Uterus (tissue), 4 donors: ENCODE results near the gene RABGAP1L. TPM values are rescaled to one million over a fixed set of nuclear protein-coding genes. Genes with fewer than 3 reads are reported as not detected.
"Not testable (repeated sequence)": the region's sequence is repeated elsewhere in the genome, so short reads cannot be mapped to it uniquely, and the experiment has no call there.

Experiments
- DNase-seq, 2 donors: peaks; one replicate each; pipeline ENCODE4 v3.0.0-alpha.2; 2019 to 2020
- H3K27ac ChIP-seq, 2 donors: fragments of 200-600 bp; sonication (generic); 1 replicate in 1 of 2; 2 replicates in 1 of 2; pipeline ENCODE4 v1.5.1; 2016 to 2018
- H3K27me3 ChIP-seq, 2 donors: fragments of 200-600 bp; sonication (generic); one replicate each; pipeline ENCODE4 v1.5.1; 2018 to 2019; ENCODE audit warnings: control low read depth in 1 of 2
- H3K36me3 ChIP-seq, 2 donors: fragments of 200-600 bp; sonication (generic); one replicate each; pipeline ENCODE4 v1.5.1; 2019; ENCODE audit warnings: control low read depth in 1 of 2
- H3K4me1 ChIP-seq, 2 donors: fragments of 200-600 bp; sonication (generic); one replicate each; pipeline ENCODE4 v1.5.1; 2018 to 2019; ENCODE audit warnings: control low read depth in 1 of 2
- H3K4me3 ChIP-seq, 2 donors: fragments of 200-600 bp; sonication (generic); 1 replicate in 1 of 2; 2 replicates in 1 of 2; pipeline ENCODE4 v1.5.1; 2018 to 2019; ENCODE audit warnings: mild to moderate bottlenecking in 1 of 2
- H3K9me3 ChIP-seq, 2 donors: fragments of 200-600 bp; sonication (generic); one replicate each; pipeline ENCODE4 v1.5.1; 2019; ENCODE audit warnings: control low read depth in 1 of 2
- POLR2A ChIP-seq, 2 donors: fragments of 450-650 bp; IDR thresholded peaks; one replicate each; pipeline ENCODE4 v1.6.1; 2016; ENCODE audit warnings: antibody characterized with exemption in 2 of 2, mild to moderate bottlenecking in 1 of 2, moderate library complexity in 1 of 2
- intact Hi-C: fragments of 100-400 bp; cut with DNase I; formaldehyde crosslinking; loops from one replicate; pipeline ENCODE4 v1.15.1; 2023; ENCODE audit warnings: low total_unique reads
- total RNA-seq, 4 donors: library from RNA; depleted of rRNA in 3 of 4; stranded (reverse); fragments of >200 nt in 3 of 4; gene quantifications; one replicate each; pipeline versions ENCODE4 v1.1.0 to v1.2.4, GENCODE V29; 2014 to 2023
- TF ChIP-seq, protein P1 (sequence below), 4 experiments: fragments of 200-600 bp in 2 of 4; fragments of 450-650 bp in 2 of 4; sonication (generic) in 2 of 4; IDR thresholded peaks; one replicate each; pipeline ENCODE4 v1.5.1; 2016 to 2019; ENCODE audit warnings: antibody characterized with exemption in 4 of 4, mild to moderate bottlenecking in 2 of 4, moderate library complexity in 1 of 4
- donor health status: DM: yes; HTN: yes; CAD: no.

Gene RABGAP1L
- total RNA-seq, 4 donors from 2014 or later: 19.1 to 93.7 (median 35.1) TPM

DNA sequence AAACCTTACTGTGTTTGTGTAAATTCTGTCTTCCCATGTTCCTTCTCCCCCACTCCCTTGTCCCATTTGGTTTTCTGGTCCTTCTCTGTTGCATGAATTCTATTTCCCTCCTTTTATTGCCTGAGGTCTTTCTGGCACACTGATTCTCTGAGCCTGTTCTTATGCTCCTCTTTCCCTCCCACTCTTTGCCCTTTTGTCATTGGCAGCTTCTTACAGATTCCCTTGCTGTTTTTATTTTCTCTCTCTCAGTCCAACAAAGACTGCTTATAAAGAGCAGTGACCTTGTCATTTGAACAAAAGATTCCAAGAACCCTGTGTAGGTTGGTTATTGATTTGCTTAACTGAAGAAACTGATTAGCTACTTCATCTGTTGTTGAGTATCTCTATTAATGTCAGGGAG is 338.2 kb downstream of the RABGAP1L start:
- DNase-seq: no peak
- no peak overlapping the region for H3K27ac ChIP-seq
- TF ChIP-seq, protein P1, sequence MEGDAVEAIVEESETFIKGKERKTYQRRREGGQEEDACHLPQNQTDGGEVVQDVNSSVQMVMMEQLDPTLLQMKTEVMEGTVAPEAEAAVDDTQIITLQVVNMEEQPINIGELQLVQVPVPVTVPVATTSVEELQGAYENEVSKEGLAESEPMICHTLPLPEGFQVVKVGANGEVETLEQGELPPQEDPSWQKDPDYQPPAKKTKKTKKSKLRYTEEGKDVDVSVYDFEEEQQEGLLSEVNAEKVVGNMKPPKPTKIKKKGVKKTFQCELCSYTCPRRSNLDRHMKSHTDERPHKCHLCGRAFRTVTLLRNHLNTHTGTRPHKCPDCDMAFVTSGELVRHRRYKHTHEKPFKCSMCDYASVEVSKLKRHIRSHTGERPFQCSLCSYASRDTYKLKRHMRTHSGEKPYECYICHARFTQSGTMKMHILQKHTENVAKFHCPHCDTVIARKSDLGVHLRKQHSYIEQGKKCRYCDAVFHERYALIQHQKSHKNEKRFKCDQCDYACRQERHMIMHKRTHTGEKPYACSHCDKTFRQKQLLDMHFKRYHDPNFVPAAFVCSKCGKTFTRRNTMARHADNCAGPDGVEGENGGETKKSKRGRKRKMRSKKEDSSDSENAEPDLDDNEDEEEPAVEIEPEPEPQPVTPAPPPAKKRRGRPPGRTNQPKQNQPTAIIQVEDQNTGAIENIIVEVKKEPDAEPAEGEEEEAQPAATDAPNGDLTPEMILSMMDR (IDR thresholded peaks at IDR 0.05): no peak
- no peak for TF ChIP-seq POLR2A (IDR thresholded peaks at IDR 0.05)
- H3K4me1 ChIP-seq: no peaks in the 10 kb centered on the region
- no peak overlapping the region for H3K4me3 ChIP-seq
- no peaks in the 10 kb centered on the region for H3K27me3 ChIP-seq
- no peaks in the 10 kb centered on the region for H3K36me3 ChIP-seq
- no peaks in the 10 kb centered on the region for H3K9me3 ChIP-seq
- intact Hi-C loops: no loop called here

DNA sequence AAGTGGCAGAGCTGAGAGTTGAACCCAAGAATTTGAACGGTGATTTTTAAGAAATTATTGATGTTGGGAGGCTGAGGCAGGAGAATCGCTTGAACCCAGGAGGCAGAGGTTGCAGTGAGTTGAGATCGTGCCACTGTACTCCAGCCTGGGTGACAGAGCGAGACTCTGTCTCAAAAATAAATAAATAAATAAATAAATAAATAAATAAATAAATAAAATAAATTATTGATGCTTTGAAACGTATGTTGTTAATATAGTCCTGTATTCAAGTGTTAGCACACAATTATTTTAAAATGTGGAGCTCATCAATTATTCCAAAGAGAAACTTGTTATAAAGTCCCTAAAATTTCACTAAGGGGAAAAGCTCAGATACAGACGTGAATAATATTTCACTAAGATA is 357.4 kb downstream of the RABGAP1L start:
- H3K4me3 ChIP-seq, H3K36me3 ChIP-seq, intact Hi-C loops, H3K4me1 ChIP-seq, H3K27me3 ChIP-seq, H3K9me3 ChIP-seq, DNase-seq, H3K27ac ChIP-seq: not testable (repeated sequence)

DNA sequence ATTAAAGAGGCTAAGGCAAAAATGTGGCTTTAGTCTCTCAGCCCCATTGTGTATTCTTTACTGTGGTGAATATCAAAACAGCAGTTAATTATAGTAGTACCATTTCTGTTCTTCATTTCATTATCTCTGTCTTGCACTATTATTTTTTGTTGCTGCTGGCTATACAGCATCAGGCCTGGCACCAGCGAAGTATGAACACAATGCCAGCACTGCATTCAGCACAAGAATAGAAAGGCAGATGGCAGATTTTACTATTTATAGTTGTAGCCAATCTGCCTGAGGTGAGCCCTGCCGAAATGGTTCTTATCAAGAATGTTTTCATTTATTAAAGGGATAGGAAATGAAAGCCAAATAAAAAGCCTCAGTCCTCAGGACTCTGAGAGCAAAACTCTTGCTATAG is 360.5 kb downstream of the RABGAP1L start:
- no peak for TF ChIP-seq POLR2A (IDR thresholded peaks at IDR 0.05)
- TF ChIP-seq, protein P1 (IDR thresholded peaks at IDR 0.05): no peak
- Histone ChIP-seq H3K9me3 (no peaks in the 10 kb centered on the region), H3K27ac (no peak overlapping the region), H3K4me1 (no peaks in the 10 kb centered on the region), H3K27me3 (no peaks in the 10 kb centered on the region), H3K4me3 (no peak overlapping the region), H3K36me3 (no peaks in the 10 kb centered on the region)
- intact Hi-C loops: no loop called here
- no peak for DNase-seq

DNA sequence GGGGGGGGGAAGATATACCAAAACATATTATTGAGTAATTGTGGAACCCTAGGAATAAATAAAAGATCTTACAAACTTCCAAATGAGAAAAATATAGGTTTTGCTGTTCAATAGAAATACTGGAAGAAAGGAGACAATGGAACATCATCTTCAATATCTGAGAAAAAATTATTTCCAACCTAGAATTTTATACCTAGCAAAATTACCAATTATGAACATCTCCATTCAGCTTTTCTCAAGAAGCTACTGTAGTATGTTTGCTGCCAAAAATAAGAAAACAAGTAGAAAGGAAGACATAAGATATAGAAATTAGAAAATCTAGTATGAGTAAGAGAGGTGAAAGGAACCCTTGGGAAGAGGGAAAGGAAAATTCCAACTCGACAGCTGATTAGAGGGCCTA is 372.4 kb downstream of the RABGAP1L start:
- DNase-seq: no peak
- no peak overlapping the region for H3K4me3 ChIP-seq
- intact Hi-C loops: no loop called here
- no peaks in the 10 kb centered on the region for H3K4me1 ChIP-seq
- no peak for TF ChIP-seq POLR2A (IDR thresholded peaks at IDR 0.05)
- TF ChIP-seq, protein P1 (IDR thresholded peaks at IDR 0.05): no peak
- no peaks in the 10 kb centered on the region for H3K27me3 ChIP-seq
- H3K9me3 ChIP-seq: peaks cover 0 to 9% of the 10 kb centered on the region in 2 donors
- no peak overlapping the region for H3K27ac ChIP-seq
- H3K36me3 ChIP-seq: no peaks in the 10 kb centered on the region

DNA sequence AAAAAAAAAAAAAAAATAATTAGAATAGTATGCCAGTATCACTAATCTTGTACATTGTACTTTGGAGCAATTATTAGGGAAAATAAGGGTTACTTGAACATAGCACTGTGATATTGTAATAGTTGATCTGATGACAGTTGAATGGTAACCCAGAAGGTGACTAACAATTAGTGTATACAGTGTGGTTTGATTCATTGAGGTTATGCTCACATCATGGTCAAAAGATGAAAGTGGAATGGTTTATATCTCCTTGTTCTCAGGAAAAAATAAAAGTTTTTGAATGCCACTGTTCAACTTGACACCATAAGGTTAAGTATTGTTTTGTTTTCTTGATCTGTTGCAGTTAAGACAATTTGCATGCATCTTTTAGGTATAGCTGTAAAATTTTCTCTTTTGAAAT is 375.5 kb downstream of the RABGAP1L start:
- Histone ChIP-seq H3K27ac (no peak overlapping the region), H3K36me3 (no peaks in the 10 kb centered on the region), H3K9me3 (peaks cover 0 to 12% of the 10 kb centered on the region in 2 donors), H3K4me1 (no peaks in the 10 kb centered on the region), H3K27me3 (no peaks in the 10 kb centered on the region), H3K4me3 (no peak overlapping the region)
- no peak for DNase-seq
- intact Hi-C loops: no loop called here
- TF ChIP-seq POLR2A (IDR thresholded peaks at IDR 0.05): no peak
- TF ChIP-seq, protein P1 (IDR thresholded peaks at IDR 0.05): no peak

DNA sequence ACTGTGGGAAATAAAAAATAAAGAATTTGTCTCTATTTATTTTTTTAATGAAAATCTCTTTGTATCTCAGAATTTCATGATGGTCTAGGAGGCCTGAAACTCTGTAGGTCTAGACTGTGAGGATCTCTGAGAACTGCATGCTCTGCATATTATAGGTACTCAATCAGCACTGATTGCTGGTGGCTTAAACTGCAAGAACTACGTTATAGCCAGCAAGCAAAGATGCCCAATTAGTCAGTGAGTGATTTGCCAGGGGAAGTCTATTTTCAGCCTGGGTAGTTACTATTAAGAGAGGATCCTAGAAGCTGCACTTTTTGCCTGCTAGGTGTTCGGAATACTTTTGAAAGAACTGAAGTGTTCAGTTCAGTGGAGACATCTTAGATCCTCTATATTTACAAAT is 375.9 kb downstream of the RABGAP1L start:
- no peaks in the 10 kb centered on the region for H3K36me3 ChIP-seq
- intact Hi-C loops: no loop called here
- H3K27ac ChIP-seq: no peak overlapping the region
- no peak for DNase-seq
- H3K27me3 ChIP-seq: no peaks in the 10 kb centered on the region
- TF ChIP-seq POLR2A (IDR thresholded peaks at IDR 0.05): no peak
- TF ChIP-seq, protein P1 (IDR thresholded peaks at IDR 0.05): no peak
- no peak overlapping the region for H3K4me3 ChIP-seq
- H3K4me1 ChIP-seq: no peaks in the 10 kb centered on the region
- H3K9me3 ChIP-seq: peaks cover 0 to 12% of the 10 kb centered on the region in 2 donors

DNA sequence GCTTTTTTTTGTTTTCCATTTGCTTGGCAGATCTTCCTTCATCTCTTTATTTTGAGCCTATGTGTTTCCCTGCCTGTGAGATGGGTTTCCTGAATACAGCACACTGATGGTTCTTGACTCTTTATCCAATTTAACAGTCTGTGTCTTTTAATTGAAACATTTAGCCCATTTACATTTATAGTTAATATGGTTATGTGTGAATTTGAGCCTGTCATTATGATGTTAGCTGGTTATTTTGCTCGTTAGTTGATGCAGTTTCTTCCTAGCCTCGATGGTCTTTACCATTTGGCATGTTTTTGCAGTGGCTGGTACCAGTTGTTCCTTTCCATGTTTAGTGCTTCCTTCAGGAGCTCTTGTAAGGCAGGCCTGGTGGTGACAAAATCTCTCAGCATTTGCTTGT is 384.1 kb downstream of the RABGAP1L start:
- not testable (repeated sequence) for H3K4me1 ChIP-seq, DNase-seq, H3K9me3 ChIP-seq

More for the DNA sequence above, 384.1 kb downstream of the RABGAP1L start:
- H3K27ac ChIP-seq, H3K27me3 ChIP-seq, H3K4me3 ChIP-seq, intact Hi-C loops, H3K36me3 ChIP-seq: not testable (repeated sequence)
